ENCODE measurements around the gene GJD3.

GJD3 gene

GRCh38 chr17:40321524-40321929, 43.0 kb downstream of the GJD3 start:
- no peak for TF ChIP-seq GABPA (IDR thresholded peaks at IDR 0.05; ENCODE audit: low read depth)
- no peak for TF ChIP-seq POLR2AphosphoS5 (IDR thresholded peaks at IDR 0.05; ENCODE audit: low read depth)
- TF ChIP-seq CTCF (IDR thresholded peaks at IDR 0.05; ENCODE audit: insufficient read depth, low read length), result no peak
- TF ChIP-seq REST (IDR thresholded peaks at IDR 0.05; ENCODE audit: insufficient replicate concordance, low read depth), result no peak
- no peak for TF ChIP-seq SPI1 (IDR thresholded peaks at IDR 0.05; ENCODE audit: borderline replicate concordance, low read depth)
- H3K27ac ChIP-seq (replicated peaks), result peak overlapping the region; percentile 98
- H3K27me3 ChIP-seq (ENCODE audit: insufficient read depth, poor library complexity, severe bottlenecking), result no peaks in the 10 kb centered on the region
- no peak for DNase-seq (ENCODE audit: low read depth in 1 of 2, low spot score in 1 of 2)
- peak overlapping the region; percentile 91 for H3K4me3 ChIP-seq (replicated peaks; ENCODE audit: insufficient read depth, low read length)

GRCh38 chr17:40320756-40321523, 43.6 kb downstream of the GJD3 start:
- TF ChIP-seq CTCF (IDR thresholded peaks at IDR 0.05; ENCODE audit: insufficient read depth, low read length) (no peak), POLR2AphosphoS5 (IDR thresholded peaks at IDR 0.05; ENCODE audit: low read depth) (no peak), GABPA (IDR thresholded peaks at IDR 0.05; ENCODE audit: low read depth) (no peak), SPI1 (IDR thresholded peaks at IDR 0.05; ENCODE audit: borderline replicate concordance, low read depth) (no peak), REST (IDR thresholded peaks at IDR 0.05; ENCODE audit: insufficient replicate concordance, low read depth) (no peak)
- Histone ChIP-seq H3K27me3 (ENCODE audit: insufficient read depth, poor library complexity, severe bottlenecking) (no peaks in the 10 kb centered on the region), H3K4me3 (replicated peaks; ENCODE audit: insufficient read depth, low read length) (peak overlapping the region; percentile 91), H3K27ac (replicated peaks) (peak overlapping the region; percentile 98)
- DNase-seq (ENCODE audit: low read depth in 1 of 2, low spot score in 1 of 2), result no peak

GRCh38 chr17:40319651-40320540, 44.6 kb downstream of the GJD3 start:
- H3K4me3 ChIP-seq (replicated peaks; ENCODE audit: insufficient read depth, low read length), result peak overlapping the region; percentile 91
- no peaks in the 10 kb centered on the region for H3K27me3 ChIP-seq (ENCODE audit: insufficient read depth, poor library complexity, severe bottlenecking)
- peak; percentile 52 to 69 for DNase-seq (ENCODE audit: low read depth in 1 of 2, low spot score in 1 of 2)
- H3K27ac ChIP-seq (replicated peaks), result peak overlapping the region; percentile 98; the same call in 1 of the 2 replicates
- TF ChIP-seq GABPA (IDR thresholded peaks at IDR 0.05; ENCODE audit: low read depth) (no peak), CTCF (IDR thresholded peaks at IDR 0.05; ENCODE audit: insufficient read depth, low read length) (no peak), SPI1 (IDR thresholded peaks at IDR 0.05; ENCODE audit: borderline replicate concordance, low read depth) (no peak), POLR2AphosphoS5 (IDR thresholded peaks at IDR 0.05; ENCODE audit: low read depth) (peak; percentile 67; the same call in 1 of the 2 replicates), REST (IDR thresholded peaks at IDR 0.05; ENCODE audit: insufficient replicate concordance, low read depth) (no peak)
